CD4-positive, alpha-beta T cell treated with Interleukin-12 subunit alpha and Interleukin-12 subunit beta, for 1 hour (primary cell): ENCODE measurements around the gene SLC16A11.
"Not testable (repeated sequence)": the region's sequence is repeated elsewhere in the genome, so short reads cannot be mapped to it uniquely, and the experiment has no call there.

Experiments
- DNase-seq: peaks from one replicate; pipeline ENCODE4 v3.0.0-alpha.2; 2020

Gene SLC16A11

GRCh38 chr17:7043497-7044198, at the start of gene SLC16A11:
Gene SLC16A11 (minus strand): TSS chr17:7044092. CDS start chr17:7043513, 579 bp downstream.
- peak; percentile 24 for DNase-seq

- DNase-seq = not testable (repeated sequence)
Observed at GRCh38 chr17:7091311-7092005, 47.6 kb upstream of the SLC16A11 start.

GRCh38 chr17:7089570-7089969, 45.7 kb upstream of the SLC16A11 start:
- not testable (repeated sequence) for DNase-seq

GRCh38 chr17:7088442-7088841, 44.5 kb upstream of the SLC16A11 start:
- not testable (repeated sequence) for DNase-seq

- DNase-seq = no peak
Observed at GRCh38 chr17:7084088-7084487, 40.2 kb upstream of the SLC16A11 start.

GRCh38 chr17:7083592-7083991, 39.7 kb upstream of the SLC16A11 start:
- DNase-seq = no peak

GRCh38 chr17:7081341-7082062, 37.6 kb upstream of the SLC16A11 start:
- DNase-seq = peak; percentile 44

- no peak for DNase-seq
Observed at GRCh38 chr17:7080456-7081041, 36.7 kb upstream of the SLC16A11 start.

GRCh38 chr17:7079581-7080455, 35.9 kb upstream of the SLC16A11 start, which contains the start of gene CLEC10A:
Gene CLEC10A (minus strand): TSS chr17:7080251. CDS start chr17:7078812, 1,439 bp downstream.
- DNase-seq = no peak

- DNase-seq = no peak
Observed at GRCh38 chr17:7078711-7079110, 34.8 kb upstream of the SLC16A11 start.

- DNase-seq = no peak
Observed at GRCh38 chr17:7077911-7078546, 34.1 kb upstream of the SLC16A11 start.

- DNase-seq = no peak
Observed at GRCh38 chr17:7074931-7075330, 31.0 kb upstream of the SLC16A11 start.

- no peak for DNase-seq
Observed at GRCh38 chr17:7072406-7072805, 28.5 kb upstream of the SLC16A11 start.

GRCh38 chr17:7070712-7071111, 26.8 kb upstream of the SLC16A11 start:
- no peak for DNase-seq

- DNase-seq = no peak
Observed at GRCh38 chr17:7068268-7068667, 24.4 kb upstream of the SLC16A11 start.

GRCh38 chr17:7067198-7067597, 23.3 kb upstream of the SLC16A11 start:
- no peak for DNase-seq

GRCh38 chr17:7064261-7064660, 20.4 kb upstream of the SLC16A11 start:
- no peak for DNase-seq

- no peak for DNase-seq
Observed at GRCh38 chr17:7063518-7064094, 19.7 kb upstream of the SLC16A11 start.

GRCh38 chr17:7060165-7060891, 16.4 kb upstream of the SLC16A11 start:
- no peak for DNase-seq

- no peak for DNase-seq
Observed at GRCh38 chr17:7058831-7059447, 15.0 kb upstream of the SLC16A11 start.
